H1 (cell line): ENCODE measurements around the gene PAIP1. TPM values are rescaled to one million over a fixed set of nuclear protein-coding genes. Genes with fewer than 3 reads are reported as not detected.

ENCODE experiments used
- PHF8 ChIP-seq: fragments of 200-600 bp; sonication (generic); conservative IDR thresholded peaks from 2 replicates; pipeline ENCODE4 v1.7.1; 2012; ENCODE audit warnings: low read depth, mild to moderate bottlenecking, inconsistent platforms, low read length, moderate library complexity
- polyA plus RNA-seq, 7 experiments: library from polyadenylated mRNA; depleted of rRNA in 3 of 7; stranded (reverse) in 5 of 7; unstranded in 2 of 7; fragments of >200 nt in 5 of 7; fragments of 200-250 nt in 2 of 7; gene quantifications; 1 replicate in 5 of 7; 2 replicates in 1 of 7; 4 replicates in 1 of 7; pipeline versions ENCODE4 v1.2.1 to v1.2.3, GENCODE V29; 2011 to 2013; ENCODE audit warnings: missing spikeins in 2 of 7, mixed read lengths in 2 of 7
- total RNA-seq: library from RNA; stranded (reverse); fragmentation: NEBNext Ultra II Directional; extraction: Animal tissue kit (Norgen Biotek cat#: 25700); gene quantifications from 2 replicates; pipeline ENCODE4 v1.2.1, GENCODE V29; 2021

PAIP1 gene
- total and polyA plus RNA-seq, 2 of the 8 experiments (the other 6 are each of a cell fraction or from before 2014, with no cell fraction given), result 62.9 to 89.5 TPM

DNA sequence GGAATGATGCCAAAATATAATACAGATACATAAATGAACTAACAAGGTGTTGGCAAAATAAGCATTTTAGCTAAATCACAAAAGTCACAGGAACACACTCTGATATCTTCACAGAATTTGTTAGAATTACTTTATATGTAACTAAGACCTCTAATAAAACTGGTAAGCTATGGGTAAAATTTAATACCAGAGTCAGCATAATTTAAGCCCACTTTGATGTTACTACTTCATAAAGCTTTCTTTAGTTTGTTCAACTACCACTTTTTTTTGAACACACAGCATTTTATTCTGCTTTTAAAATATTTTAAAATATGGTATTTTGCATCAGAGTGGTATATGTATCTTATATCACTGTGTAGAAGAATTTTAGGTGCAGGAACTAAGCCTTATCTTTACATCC lies 19.9 kb downstream of the PAIP1 start (continued):
- no peak for TF ChIP-seq PHF8
